ENCODE results near the gene MPG.
"Not testable (repeated sequence)": the region's sequence is repeated elsewhere in the genome, so short reads cannot be mapped to it uniquely, and the experiment has no call there.

The MPG gene

DNA sequence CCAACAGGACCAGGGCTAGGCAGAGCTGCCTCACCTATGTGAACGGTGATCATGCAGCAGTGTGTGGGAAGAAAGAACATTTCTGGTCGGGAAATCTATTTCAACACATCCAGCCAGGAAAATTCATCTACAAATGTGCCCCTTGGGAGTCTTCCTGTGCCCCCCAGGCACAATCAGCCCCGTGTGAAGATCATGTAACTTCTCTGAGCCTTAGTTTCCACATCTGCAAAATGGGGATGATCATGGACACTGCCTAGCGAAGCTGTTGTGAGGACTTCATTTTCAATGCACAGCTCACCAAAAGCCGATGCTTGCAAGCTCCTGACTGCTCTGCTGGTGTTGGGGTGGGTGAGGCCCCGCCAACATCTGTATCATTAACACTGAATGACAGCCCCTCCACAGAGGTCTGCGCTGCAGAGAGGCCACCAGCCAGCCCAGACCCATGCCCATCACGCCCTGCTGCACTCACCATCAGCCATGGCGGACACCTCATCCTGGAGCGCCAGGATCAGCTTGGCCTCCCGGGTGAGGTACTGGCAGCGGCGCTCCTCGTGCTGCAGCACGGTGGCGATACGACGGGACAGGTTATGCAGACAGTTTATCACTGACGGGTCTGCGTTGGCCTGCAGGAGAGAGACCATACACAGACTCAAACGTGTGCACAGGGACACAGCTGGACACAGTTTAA is 34.3 kb downstream of the MPG start:
- DNase-seq (ENCODE audit: low read depth in 3 of 3) = no peak

DNA sequence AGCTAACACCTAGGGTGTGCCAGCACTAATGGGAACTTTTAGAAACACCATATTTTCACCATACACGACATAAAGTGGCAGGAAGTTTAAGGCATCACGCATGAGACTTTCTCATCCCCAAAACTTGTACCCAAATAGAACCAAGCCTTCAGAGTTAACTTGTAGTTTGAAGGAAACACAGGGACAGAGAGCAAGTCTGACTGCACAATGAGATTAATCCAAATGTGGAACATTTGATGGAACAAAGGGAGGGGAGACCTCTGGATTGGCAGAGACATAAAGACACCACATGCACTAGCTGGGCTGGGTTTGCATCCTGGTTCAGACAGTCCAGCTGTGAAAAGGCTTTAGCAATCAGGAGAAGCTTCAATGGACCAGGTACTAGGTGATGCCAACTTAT is 36.3 kb downstream of the MPG start:
- no peak for DNase-seq (ENCODE audit: low read depth in 3 of 3)

DNA sequence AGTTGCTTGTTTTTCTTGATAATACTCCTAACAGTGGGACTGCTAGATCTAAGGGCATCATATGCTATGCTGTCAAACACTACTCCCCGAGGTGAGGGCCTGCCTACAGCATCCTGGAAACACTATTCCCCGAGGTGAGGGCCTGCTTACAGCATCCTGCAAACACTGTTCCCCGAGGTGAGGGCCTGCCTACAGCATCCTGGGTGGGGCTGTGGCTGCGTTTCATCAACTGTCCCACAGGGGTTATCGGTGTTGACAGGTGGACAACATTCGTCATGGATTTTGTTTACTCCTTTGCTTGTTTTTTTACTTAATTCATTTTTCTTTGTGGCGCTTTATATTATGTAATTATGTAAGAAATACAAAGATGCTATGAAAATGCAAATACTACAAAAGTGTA is 38.0 kb downstream of the MPG start:
- DNase-seq (ENCODE audit: low read depth in 3 of 3) = no peak

DNA sequence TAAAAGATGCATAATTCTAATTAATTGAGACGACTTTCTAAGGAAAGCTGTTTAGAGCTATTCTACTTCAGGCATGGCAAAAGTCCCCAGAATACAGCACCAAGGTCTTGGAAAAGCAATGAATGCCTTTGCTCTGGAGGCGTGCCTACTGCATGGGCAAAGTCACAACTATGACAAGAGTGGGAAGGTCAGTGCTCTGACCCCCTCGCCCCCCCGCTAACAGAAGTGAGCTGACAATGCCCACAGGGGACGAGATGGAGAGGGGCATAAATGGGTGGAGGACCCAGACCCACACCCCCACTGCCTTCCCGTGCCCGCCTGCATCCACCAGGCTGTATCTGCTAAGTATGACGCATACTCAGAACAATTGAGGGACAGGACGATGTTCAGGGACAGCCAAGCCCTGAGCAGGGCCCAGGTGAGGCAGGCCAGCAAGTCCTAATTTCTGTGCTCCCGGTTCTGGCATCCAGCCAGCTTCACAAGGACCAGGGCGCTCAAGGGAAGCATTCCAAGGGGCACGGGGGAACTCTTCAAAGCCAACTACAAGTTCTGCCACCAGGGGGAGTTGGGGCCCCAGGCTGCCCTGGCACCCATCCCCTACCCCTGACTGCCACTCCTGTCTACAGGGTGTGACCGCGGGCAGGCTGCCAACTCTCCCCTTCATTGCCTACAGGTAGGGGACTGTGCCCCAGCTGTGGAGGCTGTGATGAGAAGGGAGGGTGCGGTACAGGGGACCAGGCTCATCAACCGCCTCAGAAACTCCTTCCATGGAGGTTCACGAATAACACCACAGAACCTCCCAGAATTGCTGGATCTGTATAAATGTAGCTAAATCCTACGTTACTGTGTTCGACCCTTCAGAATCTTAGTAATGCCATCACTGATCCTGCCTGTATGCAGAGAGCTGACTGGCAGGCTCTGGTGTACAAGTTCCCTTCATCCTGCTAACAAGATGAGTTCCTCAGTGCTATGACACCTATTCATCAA is 39.6 kb downstream of the MPG start:
- peak; percentile 41 to 52 (median 44) for DNase-seq (ENCODE audit: low read depth in 3 of 3)

DNA sequence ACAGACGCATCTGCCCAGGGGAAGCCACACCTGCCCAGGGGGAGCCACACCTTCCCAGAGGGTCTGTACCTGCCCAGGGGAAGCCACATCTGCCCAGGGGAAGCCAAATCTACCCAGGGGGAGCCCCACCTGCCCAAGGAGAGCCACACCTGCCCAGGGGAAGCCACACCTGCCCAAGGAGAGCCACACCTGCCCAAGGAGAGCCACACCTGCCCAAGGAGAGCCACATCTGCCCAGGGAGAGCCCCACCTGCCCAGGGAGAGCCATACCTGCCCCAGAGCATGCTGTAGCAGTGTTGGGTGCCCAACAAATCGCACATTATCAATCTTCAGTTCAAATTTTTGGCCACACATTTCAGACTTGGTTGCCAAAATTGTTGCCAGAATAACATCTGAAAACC is 40.8 kb downstream of the MPG start:
- no peak for DNase-seq (ENCODE audit: low read depth in 3 of 3)

DNA sequence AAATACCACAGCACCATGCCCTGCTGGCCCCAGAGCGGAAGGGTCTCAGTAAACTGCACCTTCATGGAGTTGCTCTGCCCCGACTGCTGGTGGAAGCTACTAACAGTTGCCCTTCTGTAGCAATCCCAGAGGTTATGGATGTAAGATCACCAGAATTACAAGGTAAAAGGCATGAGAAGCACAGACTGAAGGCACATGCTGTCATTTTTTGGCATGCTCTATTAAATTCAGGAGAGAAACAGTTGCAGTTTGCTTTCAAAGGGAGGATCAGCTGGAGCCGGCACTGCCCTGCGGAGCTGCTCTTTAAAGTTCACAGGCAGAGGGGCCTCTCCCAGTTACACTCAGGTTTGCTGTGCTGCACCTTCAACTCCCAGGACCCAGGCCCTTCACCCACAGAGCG is 41.3 kb downstream of the MPG start:
- no peak for DNase-seq (ENCODE audit: low read depth in 3 of 3)

DNA sequence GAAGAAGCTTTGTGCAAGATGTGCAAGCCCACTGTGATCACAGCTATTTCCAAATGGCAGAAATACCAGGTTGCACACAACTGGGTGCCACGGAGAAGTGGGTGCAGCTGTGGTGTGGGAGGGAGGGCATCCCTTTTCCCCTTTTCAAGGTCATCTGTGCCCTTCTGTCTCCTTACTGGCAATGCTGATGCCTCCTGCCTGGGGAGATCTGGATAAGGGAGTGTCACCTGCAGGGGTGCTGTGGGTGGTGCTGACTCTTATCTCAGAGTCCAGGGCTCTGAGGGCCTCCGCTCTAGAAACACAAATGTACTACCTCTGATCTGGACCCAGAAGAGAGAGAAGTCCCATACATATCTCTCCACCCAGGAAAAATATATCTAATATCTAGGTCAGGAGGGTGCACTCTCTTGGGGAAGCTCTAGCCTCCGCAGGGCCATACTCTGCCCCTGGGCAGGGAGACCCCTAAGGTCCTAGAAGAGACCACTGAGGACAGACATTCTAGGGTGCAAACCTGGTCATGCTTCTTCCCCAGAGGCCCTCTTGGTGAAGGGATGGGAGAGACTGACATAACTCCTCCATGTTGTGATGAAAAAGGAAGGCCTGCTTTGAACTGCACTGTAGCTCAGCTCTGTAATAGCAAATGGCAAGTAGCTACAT is 41.9 kb downstream of the MPG start:
- DNase-seq (ENCODE audit: low read depth in 3 of 3) = no peak

DNA sequence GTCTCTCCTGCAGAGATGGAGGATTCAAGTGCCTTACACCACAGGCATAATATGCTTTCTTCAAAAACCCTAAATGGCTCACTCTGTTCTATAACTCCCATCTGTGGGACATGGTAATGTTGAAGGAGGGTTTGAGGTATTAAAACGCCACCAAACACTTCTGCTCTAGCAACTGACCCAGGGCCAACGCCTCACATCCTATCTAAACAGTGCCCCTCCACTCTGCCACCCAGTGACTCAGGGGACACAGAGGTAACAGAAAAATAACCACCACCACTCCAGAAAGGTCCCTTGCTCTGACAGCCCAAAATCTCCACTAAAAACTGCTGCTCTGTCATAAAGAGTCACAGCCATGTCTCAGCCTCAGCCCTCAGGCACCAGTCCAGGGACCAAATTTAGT is 42.7 kb downstream of the MPG start:
- no peak for DNase-seq (ENCODE audit: low read depth in 3 of 3)

DNA sequence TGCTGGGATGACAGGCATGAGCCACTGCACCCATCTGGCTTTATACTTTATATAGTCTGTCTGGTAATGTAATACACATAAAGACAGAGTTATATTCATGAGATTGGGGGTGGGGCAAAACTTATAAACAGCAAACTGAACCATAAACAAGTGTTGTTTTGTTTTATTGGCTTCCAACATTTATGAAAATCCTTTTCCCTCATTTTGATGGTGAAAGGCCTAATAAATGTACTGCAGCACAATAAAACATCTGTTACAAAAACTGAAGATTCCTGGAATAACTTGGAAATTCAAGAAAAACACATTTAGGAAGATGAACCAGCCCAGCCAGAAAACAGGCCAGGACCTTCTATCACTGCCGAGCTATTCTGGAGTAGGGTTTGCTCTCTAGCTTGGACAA is 44.3 kb downstream of the MPG start:
- DNase-seq (ENCODE audit: low read depth in 3 of 3) = no peak

DNA sequence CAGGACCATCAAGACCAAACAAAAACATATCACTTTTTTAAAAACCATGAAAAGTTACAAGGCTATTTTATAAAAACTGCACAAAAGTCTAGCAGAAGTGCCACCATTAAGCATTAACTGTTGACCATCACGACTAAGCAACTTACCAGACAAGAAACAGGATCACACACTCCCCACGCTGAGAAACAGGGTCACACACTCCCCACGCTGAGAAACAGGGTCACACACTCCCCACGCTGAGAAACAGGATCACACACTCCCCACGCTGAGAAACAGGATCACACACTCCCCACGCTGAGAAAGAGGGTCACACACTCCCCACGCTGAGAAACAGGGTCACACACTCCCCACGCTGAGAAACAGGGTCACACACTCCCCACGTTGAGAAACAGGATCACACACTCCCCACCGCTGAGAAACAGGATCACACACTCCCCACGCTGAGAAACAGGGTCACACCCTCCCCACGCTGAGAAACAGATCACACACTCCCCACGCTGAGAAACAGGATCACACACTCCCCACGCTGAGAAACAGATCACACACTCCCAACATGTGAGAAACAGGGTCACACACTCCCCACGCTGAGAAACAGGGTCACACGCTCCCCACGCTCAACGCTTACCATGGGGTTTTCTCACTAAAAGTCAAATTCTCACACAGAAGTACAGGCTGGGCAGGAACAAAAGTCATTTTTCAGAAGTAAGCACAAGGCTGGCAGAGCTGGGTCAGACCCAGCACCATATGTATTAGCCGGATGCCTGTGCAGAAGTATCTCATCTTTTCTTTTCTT is 45.7 kb downstream of the MPG start:
- not testable (repeated sequence) for DNase-seq (ENCODE audit: low read depth in 3 of 3)

DNA sequence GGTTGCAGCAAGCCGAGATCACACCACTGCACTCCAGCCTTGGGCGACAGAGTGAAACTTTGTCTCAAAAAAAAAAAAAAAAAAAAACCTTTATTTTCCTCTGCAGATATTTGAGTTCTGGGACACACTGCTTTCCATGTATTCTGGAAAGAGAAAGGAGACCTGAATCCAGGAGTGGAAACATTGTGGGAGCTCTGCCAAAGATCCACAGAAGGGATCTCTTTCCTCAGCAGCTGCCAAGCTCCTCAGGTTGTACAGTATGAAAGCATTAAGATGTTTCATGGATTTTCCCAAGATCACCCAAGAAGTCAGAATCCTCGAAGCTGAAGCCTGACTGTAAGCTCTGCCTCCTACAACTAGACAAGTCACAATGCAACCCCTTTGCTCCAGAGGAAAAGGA is 47.0 kb downstream of the MPG start:
- no peak for DNase-seq (ENCODE audit: low read depth in 3 of 3)

DNA sequence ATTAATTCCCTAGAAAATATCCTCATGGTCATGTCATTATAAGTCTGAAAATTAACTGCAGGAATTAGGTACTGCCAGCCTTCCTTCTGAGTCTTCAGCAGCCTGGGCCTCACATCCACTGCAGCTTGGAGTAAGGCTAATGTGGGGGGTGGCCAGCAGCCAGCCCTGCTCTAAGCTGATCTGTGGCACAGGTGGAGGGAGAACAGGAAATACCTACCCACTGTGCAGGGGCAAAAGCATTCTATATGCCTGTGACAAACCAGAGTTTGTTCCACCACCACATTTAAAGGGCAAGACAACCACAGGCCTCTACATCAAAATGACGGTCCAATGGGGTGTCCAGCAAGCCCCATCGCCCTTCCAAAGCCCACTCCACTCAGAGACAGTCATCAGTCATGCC is 51.0 kb downstream of the MPG start:
- DNase-seq (ENCODE audit: low read depth in 3 of 3) = no peak

DNA sequence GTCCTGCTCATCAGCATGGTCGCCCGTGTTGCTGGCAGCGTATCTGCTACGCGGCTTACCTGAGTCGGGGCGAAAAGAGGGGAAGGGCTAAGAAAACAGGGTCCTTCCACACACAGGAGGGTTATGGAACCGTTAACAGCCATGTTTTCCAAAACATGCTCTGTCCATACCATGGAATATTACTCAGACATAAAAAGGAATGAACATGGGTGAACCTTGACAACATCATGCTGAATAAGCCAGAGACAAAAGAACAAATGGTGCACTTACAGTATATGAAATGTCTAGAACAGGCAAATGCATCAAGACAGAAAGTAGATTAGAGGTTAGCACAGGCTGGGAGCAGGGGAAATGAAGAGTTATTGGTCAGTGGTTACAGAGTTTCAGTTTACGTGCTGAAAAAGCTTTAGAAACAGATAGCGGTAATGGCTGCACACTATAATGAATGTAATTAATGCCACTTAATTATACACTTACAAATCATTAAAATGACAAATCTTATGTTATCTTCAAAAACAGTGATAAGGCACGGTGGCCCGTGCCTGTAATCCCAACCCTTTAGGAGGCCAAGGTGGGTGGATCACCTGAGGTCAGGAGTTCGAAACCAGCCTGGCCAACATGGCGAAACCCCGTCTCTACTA is 52.6 kb downstream of the MPG start:
- DNase-seq (ENCODE audit: low read depth in 3 of 3) = no peak

DNA sequence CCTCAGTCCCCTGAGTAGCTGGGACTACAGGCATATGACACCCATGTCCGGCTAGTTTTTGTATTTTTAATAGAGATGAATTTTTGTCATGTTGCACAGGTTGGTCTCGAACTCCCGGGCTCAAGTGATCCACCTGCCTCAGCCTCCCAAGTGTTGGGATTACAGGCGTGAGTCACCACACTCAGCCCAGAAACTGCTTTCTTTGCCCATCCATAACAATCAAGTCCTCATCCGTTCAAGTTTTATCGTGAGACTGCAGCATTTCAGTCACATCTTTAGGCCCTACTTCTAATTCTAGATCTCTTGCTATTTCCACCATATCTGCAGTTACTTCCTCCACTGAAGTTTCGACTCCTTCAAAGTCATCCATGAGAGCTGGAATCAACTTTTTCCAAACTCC is 54.1 kb downstream of the MPG start:
- DNase-seq (ENCODE audit: low read depth in 3 of 3) = no peak

DNA sequence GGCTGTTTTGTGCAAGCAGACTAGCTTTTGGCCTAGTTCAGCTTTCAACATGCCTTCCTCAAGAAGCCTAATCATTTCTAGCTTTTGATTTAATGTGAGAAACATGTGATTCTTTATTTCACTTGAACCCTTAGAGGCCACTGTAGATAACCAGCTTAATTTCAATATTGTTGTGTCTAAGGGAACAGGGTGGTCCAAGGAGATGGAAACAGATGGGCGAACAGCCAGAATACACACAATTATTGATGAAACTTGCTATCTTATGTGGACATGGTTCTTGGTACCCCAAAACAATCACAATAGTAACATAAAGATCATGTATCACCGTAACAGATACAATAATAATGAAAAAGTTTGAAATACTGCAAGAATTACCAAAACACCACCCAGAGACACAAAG is 55.7 kb downstream of the MPG start:
- no peak for DNase-seq (ENCODE audit: low read depth in 3 of 3)

Measured in stimulated activated CD4-positive, alpha-beta T cell treated with anti-CD3 and anti-CD28 coated beads, TNF-alpha, amount 100 ng/mL, for 4 hours (primary cell).